ENCODE measurements around the gene NUP214. TPM values are rescaled to one million over a fixed set of nuclear protein-coding genes. Genes with fewer than 3 reads are reported as not detected.
A peak's percentile ranks its signal among the peaks of the same experiment; 100 is the strongest.

Gene NUP214
- total RNA-seq, 1 experiment from 2014 or later, result 34.9 TPM

- Histone ChIP-seq H3K27ac (ENCODE audit: low read length) (no peak overlapping the region), H3K9me3 (ENCODE audit: control insufficient read depth, insufficient read depth, low read depth, low read length) (no peaks in the 10 kb centered on the region), H3K4me3 (ENCODE audit: low read depth in 2 of 2, low read length in 2 of 2) (peak overlapping the region; percentile 27 to 34; a peak in 3 of 4 replicates), H3K36me3 (ENCODE audit: control insufficient read depth, insufficient read depth, low read length) (no peaks in the 10 kb centered on the region), H3K27me3 (ENCODE audit: control insufficient read depth, insufficient read depth, low read length) (no peaks in the 10 kb centered on the region), H3K4me1 (ENCODE audit: control insufficient read depth, insufficient read depth, low read length) (no peaks in the 10 kb centered on the region)
- POLR2A ChIA-PET, result no interaction called here
- no TSS peak for BruUV-seq (replicated peaks)
- CTCF ChIA-PET, result no interaction called here
- TF ChIP-seq, protein P1, sequence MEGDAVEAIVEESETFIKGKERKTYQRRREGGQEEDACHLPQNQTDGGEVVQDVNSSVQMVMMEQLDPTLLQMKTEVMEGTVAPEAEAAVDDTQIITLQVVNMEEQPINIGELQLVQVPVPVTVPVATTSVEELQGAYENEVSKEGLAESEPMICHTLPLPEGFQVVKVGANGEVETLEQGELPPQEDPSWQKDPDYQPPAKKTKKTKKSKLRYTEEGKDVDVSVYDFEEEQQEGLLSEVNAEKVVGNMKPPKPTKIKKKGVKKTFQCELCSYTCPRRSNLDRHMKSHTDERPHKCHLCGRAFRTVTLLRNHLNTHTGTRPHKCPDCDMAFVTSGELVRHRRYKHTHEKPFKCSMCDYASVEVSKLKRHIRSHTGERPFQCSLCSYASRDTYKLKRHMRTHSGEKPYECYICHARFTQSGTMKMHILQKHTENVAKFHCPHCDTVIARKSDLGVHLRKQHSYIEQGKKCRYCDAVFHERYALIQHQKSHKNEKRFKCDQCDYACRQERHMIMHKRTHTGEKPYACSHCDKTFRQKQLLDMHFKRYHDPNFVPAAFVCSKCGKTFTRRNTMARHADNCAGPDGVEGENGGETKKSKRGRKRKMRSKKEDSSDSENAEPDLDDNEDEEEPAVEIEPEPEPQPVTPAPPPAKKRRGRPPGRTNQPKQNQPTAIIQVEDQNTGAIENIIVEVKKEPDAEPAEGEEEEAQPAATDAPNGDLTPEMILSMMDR (IDR thresholded peaks at IDR 0.05), result no peak
- no peak for TF ChIP-seq TCF7L2 (IDR thresholded peaks at IDR 0.05; ENCODE audit: low read depth, low read length)
- TF ChIP-seq POLR2AphosphoS5 (IDR thresholded peaks at IDR 0.05; ENCODE audit: low read depth, low read length), result no peak
- TF ChIP-seq, protein P2, sequence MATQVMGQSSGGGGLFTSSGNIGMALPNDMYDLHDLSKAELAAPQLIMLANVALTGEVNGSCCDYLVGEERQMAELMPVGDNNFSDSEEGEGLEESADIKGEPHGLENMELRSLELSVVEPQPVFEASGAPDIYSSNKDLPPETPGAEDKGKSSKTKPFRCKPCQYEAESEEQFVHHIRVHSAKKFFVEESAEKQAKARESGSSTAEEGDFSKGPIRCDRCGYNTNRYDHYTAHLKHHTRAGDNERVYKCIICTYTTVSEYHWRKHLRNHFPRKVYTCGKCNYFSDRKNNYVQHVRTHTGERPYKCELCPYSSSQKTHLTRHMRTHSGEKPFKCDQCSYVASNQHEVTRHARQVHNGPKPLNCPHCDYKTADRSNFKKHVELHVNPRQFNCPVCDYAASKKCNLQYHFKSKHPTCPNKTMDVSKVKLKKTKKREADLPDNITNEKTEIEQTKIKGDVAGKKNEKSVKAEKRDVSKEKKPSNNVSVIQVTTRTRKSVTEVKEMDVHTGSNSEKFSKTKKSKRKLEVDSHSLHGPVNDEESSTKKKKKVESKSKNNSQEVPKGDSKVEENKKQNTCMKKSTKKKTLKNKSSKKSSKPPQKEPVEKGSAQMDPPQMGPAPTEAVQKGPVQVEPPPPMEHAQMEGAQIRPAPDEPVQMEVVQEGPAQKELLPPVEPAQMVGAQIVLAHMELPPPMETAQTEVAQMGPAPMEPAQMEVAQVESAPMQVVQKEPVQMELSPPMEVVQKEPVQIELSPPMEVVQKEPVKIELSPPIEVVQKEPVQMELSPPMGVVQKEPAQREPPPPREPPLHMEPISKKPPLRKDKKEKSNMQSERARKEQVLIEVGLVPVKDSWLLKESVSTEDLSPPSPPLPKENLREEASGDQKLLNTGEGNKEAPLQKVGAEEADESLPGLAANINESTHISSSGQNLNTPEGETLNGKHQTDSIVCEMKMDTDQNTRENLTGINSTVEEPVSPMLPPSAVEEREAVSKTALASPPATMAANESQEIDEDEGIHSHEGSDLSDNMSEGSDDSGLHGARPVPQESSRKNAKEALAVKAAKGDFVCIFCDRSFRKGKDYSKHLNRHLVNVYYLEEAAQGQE (IDR thresholded peaks at IDR 0.05; ENCODE audit: insufficient read depth in 1 of 2, low read depth in 2 of 2, low read length in 1 of 2), result no peak
- TF ChIP-seq SIN3A (IDR thresholded peaks at IDR 0.05; ENCODE audit: borderline replicate concordance, insufficient read depth, low read depth, low read length), result no peak
- ATAC-seq, result peak; percentile 16
- no peak for DNase-seq (ENCODE audit: low read depth, low spot score)
- intact Hi-C loops (cut with micrococcal nuclease; ENCODE audit: unreplicated experiment) (no loop called here), in situ Hi-C loops (cut with HindIII; ENCODE audit: low pct_unique_long_range_greater_than_20kb, low sequenced_read_pairs) (no loop called here)
Measured at GRCh38 chr9:131276891-131277286, 151.5 kb downstream of the NUP214 start.

DNA sequence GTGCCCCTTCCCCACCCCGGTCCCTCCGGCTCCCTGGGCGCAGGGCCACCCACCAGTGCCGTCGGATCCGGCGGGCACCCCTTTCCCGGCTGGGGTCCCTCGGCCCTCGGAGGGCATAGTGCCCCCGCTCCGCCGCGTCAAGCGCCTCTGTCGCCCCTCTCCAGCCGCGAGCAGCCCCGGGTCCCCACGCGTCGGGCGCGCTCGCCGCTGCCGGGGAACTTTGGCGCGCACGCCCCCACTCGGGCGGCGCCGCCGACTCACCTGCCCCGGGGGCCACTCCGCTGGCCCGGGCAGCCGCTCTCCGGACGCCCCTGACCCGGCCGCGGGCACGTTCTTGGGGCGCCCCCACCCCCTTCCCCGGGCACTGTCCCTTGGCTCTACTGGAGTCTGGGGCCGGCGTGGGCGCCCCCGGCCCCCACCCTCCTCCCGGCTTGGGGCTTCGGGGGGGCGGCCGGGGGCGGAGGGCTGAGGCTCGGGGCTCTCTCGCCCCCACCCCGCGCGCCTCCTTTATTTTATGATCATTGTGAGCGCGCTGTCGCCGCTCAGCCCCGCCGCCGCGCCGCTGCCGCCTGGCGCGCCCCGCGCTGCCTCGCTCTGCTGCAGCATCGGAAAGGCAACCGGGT is 152.0 kb downstream of the NUP214 start:
- H3K9me3 ChIP-seq (ENCODE audit: control insufficient read depth, insufficient read depth, low read depth, low read length), result no peaks in the 10 kb centered on the region
- ChIA-PET CTCF (no interaction called here), POLR2A (no interaction called here)
- TF ChIP-seq TCF7L2 (IDR thresholded peaks at IDR 0.05; ENCODE audit: low read depth, low read length) (no peak), SIN3A (IDR thresholded peaks at IDR 0.05; ENCODE audit: borderline replicate concordance, insufficient read depth, low read depth, low read length) (no peak), POLR2AphosphoS5 (IDR thresholded peaks at IDR 0.05; ENCODE audit: low read depth, low read length) (no peak)
- TF ChIP-seq, protein P2 (IDR thresholded peaks at IDR 0.05; ENCODE audit: insufficient read depth in 1 of 2, low read depth in 2 of 2, low read length in 1 of 2), result no peak
- TF ChIP-seq, protein P1 (IDR thresholded peaks at IDR 0.05), result no peak
- H3K4me1 ChIP-seq (ENCODE audit: control insufficient read depth, insufficient read depth, low read length), result no peaks in the 10 kb centered on the region
- no peaks in the 10 kb centered on the region for H3K36me3 ChIP-seq (ENCODE audit: control insufficient read depth, insufficient read depth, low read length)
- peaks cover 2% of the 10 kb centered on the region; the same call in 1 of the 2 replicates for H3K27me3 ChIP-seq (ENCODE audit: control insufficient read depth, insufficient read depth, low read length)
- intact Hi-C loops (cut with micrococcal nuclease; ENCODE audit: unreplicated experiment) (no loop called here), in situ Hi-C loops (cut with HindIII; ENCODE audit: low pct_unique_long_range_greater_than_20kb, low sequenced_read_pairs) (no loop called here)
- peak; percentile 28 for ATAC-seq
- no peak for DNase-seq (ENCODE audit: low read depth, low spot score)
- no TSS peak for BruUV-seq (replicated peaks)
- H3K4me3 ChIP-seq (ENCODE audit: low read depth in 2 of 2, low read length in 2 of 2), result peak overlapping the region; percentile 27 to 34
- no peak overlapping the region for H3K27ac ChIP-seq (ENCODE audit: low read length)

Measured in Panc1 (cell line).